Endothelial cell of umbilical vein (primary cell): ENCODE measurements around the gene SPTBN5. TPM values are rescaled to one million over a fixed set of nuclear protein-coding genes. Genes with fewer than 3 reads are reported as not detected.

Source experiments
- BruUV-seq: library from RNA; stranded (reverse); fragments of 400-500 nt; replicated peaks from 2 replicates; lab custom pipeline; 2021; lab: Mats Ljungman, UMichigan
- CTCF ChIA-PET: fragments of 300-600, 350-600 bp; sonication (Branson Sonifier 250); formaldehyde crosslinking; loops from one replicate; lab custom pipeline; 2021; ENCODE audit warnings: antibody characterized with exemption, inconsistent platforms; lab: Charles Lee
- POLR2A ChIA-PET: fragments of 300-600, 350-600 bp; sonication (Branson Sonifier 250); formaldehyde crosslinking; loops from one replicate; lab custom pipeline; 2021; ENCODE audit warnings: antibody characterized with exemption, inconsistent platforms; lab: Charles Lee
- DNase-seq: peaks from one replicate; pipeline ENCODE4 v3.0.0-alpha.2; 2011; ENCODE audit warnings: low read depth, low spot score
- FAIRE-seq: peaks from 2 replicates; lab custom pipeline; 2011; peaks lifted over from hg19 to GRCh38; lab: Jason Lieb, UNC
- H2AFZ ChIP-seq: 2 replicates; pipeline ENCODE4 v1.6.0; 2012; ENCODE audit warnings: low read depth, low read length, control low read depth, inconsistent platforms
- H3K27ac ChIP-seq: 2 replicates; pipeline ENCODE4 v1.5.1; 2011; ENCODE audit warnings: low read depth, mild to moderate bottlenecking, control low read depth, low read length, moderate library complexity; ENCODE audit not compliant: insufficient read depth
- H3K27me3 ChIP-seq, 2 experiments: 2 replicates each; pipeline versions ENCODE4 v1.6.0 to v1.6.1; 2011; ENCODE audit warnings: low read length in 2 of 2, mixed read lengths in 1 of 2; ENCODE audit not compliant: control insufficient read depth in 2 of 2, insufficient read depth in 2 of 2
- H3K36me3 ChIP-seq, 2 experiments: 2 replicates in 1 of 2; 3 replicates in 1 of 2; pipeline ENCODE4 v1.5.1; 2011; ENCODE audit warnings: low read length in 2 of 2, mild to moderate bottlenecking in 1 of 2, moderate library complexity in 1 of 2; ENCODE audit not compliant: control insufficient read depth in 2 of 2, insufficient read depth in 2 of 2; ENCODE audit errors: extremely low read depth in 1 of 2
- H3K4me1 ChIP-seq: 3 replicates; pipeline ENCODE4 v1.5.1; 2011; ENCODE audit warnings: mild to moderate bottlenecking, low read length; ENCODE audit not compliant: control insufficient read depth, insufficient read depth; ENCODE audit errors: extremely low read depth
- H3K4me2 ChIP-seq: 2 replicates; pipeline ENCODE4 v1.6.1; 2011; ENCODE audit warnings: low read length, control low read depth, mixed read lengths; ENCODE audit not compliant: insufficient read depth
- H3K4me3 ChIP-seq, 3 experiments: fragments of 200-600 bp in 1 of 3; sonication (generic), shearing (Covaris generic) in 1 of 3; replicated peaks in 1 of 3; 2 replicates each; pipeline ENCODE4 v1.5.1; 2011 to 2016; ENCODE audit warnings: control low read depth in 3 of 3, low read length in 3 of 3, mild to moderate bottlenecking in 2 of 3, inconsistent platforms in 1 of 3, low read depth in 1 of 3, moderate library complexity in 1 of 3; ENCODE audit not compliant: insufficient read depth in 1 of 3
- H3K79me2 ChIP-seq: 2 replicates; pipeline ENCODE4 v1.6.0; 2012; ENCODE audit warnings: low read length, inconsistent platforms; ENCODE audit not compliant: control insufficient read depth, insufficient read depth
- H3K9ac ChIP-seq: replicated peaks from 2 replicates; pipeline ENCODE3; 2011; ENCODE audit warnings: low read length, control low read depth; ENCODE audit not compliant: insufficient read depth; ENCODE audit errors: extremely low read depth
- H3K9me1 ChIP-seq: replicated peaks from 3 replicates; pipeline ENCODE4 v1.6.0; 2011; ENCODE audit warnings: mild to moderate bottlenecking, low read length; ENCODE audit not compliant: control insufficient read depth, insufficient read depth; ENCODE audit errors: extremely low read depth
- H3K9me3 ChIP-seq: replicated peaks from 2 replicates; pipeline ENCODE4 v1.5.1; 2012; ENCODE audit warnings: low read length, inconsistent platforms; ENCODE audit not compliant: control insufficient read depth, insufficient read depth
- H4K20me1 ChIP-seq: replicated peaks from 2 replicates; pipeline ENCODE3; 2011; ENCODE audit warnings: mild to moderate bottlenecking, low read length; ENCODE audit not compliant: control insufficient read depth, insufficient read depth; ENCODE audit errors: extremely low read depth
- CTCF ChIP-seq, 2 donors: IDR thresholded peaks; 1 replicate in 1 of 2; 2 replicates in 1 of 2; pipeline ENCODE4 v1.5.1; 2011; ENCODE audit warnings: low read length in 2 of 2, mild to moderate bottlenecking in 2 of 2, moderate library complexity in 2 of 2, control low read depth in 1 of 2, inconsistent platforms in 1 of 2, low read depth in 1 of 2; ENCODE audit not compliant: insufficient read depth in 1 of 2; ENCODE audit errors: extremely low read depth in 1 of 2
- EZH2 ChIP-seq: IDR thresholded peaks from 2 replicates; pipeline ENCODE4 v1.6.1; 2012; ENCODE audit warnings: borderline replicate concordance, low read depth, mild to moderate bottlenecking, moderate library complexity, low read length, inconsistent platforms; ENCODE audit not compliant: severe bottlenecking
- FOS ChIP-seq: IDR thresholded peaks from 2 replicates; pipeline ENCODE4 v1.6.1; 2011; ENCODE audit warnings: mild to moderate bottlenecking, low read length, moderate library complexity, borderline replicate concordance; ENCODE audit not compliant: insufficient read depth
- GATA2 ChIP-seq: IDR thresholded peaks from 2 replicates; pipeline ENCODE4 v1.7.0; 2011; ENCODE audit warnings: low read depth, mild to moderate bottlenecking, moderate library complexity, mixed read lengths, low read length; ENCODE audit not compliant: insufficient read length, insufficient read depth
- JUN ChIP-seq: IDR thresholded peaks from 2 replicates; pipeline ENCODE4 v1.6.1; 2011; ENCODE audit warnings: borderline replicate concordance, low read depth; ENCODE audit not compliant: insufficient read length, insufficient read depth
- MAX ChIP-seq: IDR thresholded peaks from 2 replicates; pipeline ENCODE4 v1.6.1; 2011; ENCODE audit not compliant: insufficient read depth, insufficient read length
- MYC ChIP-seq: IDR thresholded peaks from one replicate; pipeline ENCODE4 v1.6.1; 2011; ENCODE audit warnings: mild to moderate bottlenecking, low read depth, low read length
- POLR2A ChIP-seq: IDR thresholded peaks from 2 replicates; pipeline ENCODE4 v1.6.1; 2012; ENCODE audit warnings: low read depth, mild to moderate bottlenecking, control low read depth, low read length
- POLR2AphosphoS5 ChIP-seq: IDR thresholded peaks from 2 replicates; pipeline ENCODE4 v1.6.1; 2012; ENCODE audit warnings: low read depth, mild to moderate bottlenecking, control low read depth, low read length, moderate library complexity; ENCODE audit not compliant: insufficient read depth
- dilution Hi-C: fragments of 300-500 bp; cut with MboI; formaldehyde crosslinking; loops from one replicate; pipeline ENCODE4 v1.15.0; 2019; ENCODE audit warnings: low sequenced_read_pairs; ENCODE audit not compliant: extremely low pct_ligation_motif_present
- intact Hi-C: fragments of 100-400 bp; cut with micrococcal nuclease; formaldehyde crosslinking; loops from one replicate; pipeline ENCODE4 v1.10.0; 2022
- polyA plus RNA-seq, 4 experiments: library from polyadenylated mRNA; depleted of rRNA in 3 of 4; stranded (reverse) in 3 of 4; unstranded in 1 of 4; fragments of >200 nt; gene quantifications; 2 replicates each; pipeline versions ENCODE4 v1.2.1 to v1.2.3, GENCODE V29; 2011 to 2012; ENCODE audit warnings: missing spikeins in 1 of 4
- total RNA-seq: library from RNA; stranded (reverse); gene quantifications from 2 replicates; pipeline ENCODE4 v1.2.3, GENCODE V29; 2021

SPTBN5 gene
- total and polyA plus RNA-seq, 2 donors (not counting 3 experiments of a cell fraction or from before 2014, with no cell fraction given) = 12.0 to 19.0 TPM

DNA sequence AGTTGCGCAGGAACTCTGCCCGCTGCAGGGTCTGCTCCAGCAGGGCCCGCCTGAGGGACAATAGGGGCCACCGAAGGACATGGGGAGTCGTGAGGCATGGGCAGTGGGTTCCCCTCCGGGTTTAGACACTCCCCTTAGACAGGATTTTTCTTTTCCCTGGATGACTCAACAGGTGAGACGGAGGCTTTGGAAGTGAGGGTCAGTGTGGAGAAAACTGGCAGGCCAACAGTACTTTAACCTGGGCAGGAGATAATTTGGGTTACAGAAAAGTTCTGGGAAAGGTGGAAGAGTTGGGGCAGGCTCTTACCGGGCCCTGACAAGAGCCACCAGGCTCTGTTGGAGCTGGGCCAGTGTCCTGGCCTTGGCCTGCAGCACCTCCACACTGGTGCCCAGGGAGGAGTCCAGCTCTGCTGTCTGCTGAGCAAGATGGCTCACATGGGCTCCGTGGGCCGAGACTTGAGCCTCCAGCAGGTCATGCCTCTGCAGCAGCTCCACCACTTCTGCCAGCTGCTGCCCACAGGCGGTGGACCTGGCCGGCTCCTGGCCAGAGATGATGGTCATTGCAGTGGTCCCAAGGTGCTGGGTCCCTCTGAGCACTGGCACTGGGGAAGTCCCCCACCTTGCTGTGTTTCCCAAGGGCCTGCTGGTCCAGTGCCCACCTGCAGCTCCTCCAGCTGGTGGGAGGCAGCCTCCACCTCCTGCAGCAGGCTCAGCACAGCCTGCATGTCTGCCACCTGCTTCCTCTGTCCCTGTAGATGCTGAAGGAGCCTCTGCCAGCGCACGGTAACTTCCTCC is 11.0 kb downstream of the SPTBN5 start:
- H3K36me3 ChIP-seq = peaks cover 5 to 37% of the 10 kb centered on the region in 2 experiments
- H4K20me1 ChIP-seq = no peaks in the 10 kb centered on the region
- no peak for DNase-seq
- H3K9me3 ChIP-seq = no peaks in the 10 kb centered on the region
- intact Hi-C loops = no loop called here
- FAIRE-seq = no peak
- no peak overlapping the region for H3K9ac ChIP-seq
- H3K4me1 ChIP-seq = no peaks in the 10 kb centered on the region
- no peak overlapping the region for H3K4me2 ChIP-seq
- H2AFZ ChIP-seq = no peak overlapping the region
- no peak overlapping the region for H3K27ac ChIP-seq
- no peak overlapping the region for H3K4me3 ChIP-seq
- no peaks in the 10 kb centered on the region for H3K9me1 ChIP-seq
- no peaks in the 10 kb centered on the region for H3K27me3 ChIP-seq
- no peak for TF ChIP-seq FOS
- no peak for TF ChIP-seq POLR2A
- TF ChIP-seq POLR2AphosphoS5 = no peak
- no peak for TF ChIP-seq GATA2
- TF ChIP-seq MYC = no peak
- ChIA-PET POLR2A (no interaction called here), CTCF (no interaction called here)
- BruUV-seq = no TSS peak
- dilution Hi-C loops = no loop called here
- H3K79me2 ChIP-seq = no peaks in the 10 kb centered on the region

DNA sequence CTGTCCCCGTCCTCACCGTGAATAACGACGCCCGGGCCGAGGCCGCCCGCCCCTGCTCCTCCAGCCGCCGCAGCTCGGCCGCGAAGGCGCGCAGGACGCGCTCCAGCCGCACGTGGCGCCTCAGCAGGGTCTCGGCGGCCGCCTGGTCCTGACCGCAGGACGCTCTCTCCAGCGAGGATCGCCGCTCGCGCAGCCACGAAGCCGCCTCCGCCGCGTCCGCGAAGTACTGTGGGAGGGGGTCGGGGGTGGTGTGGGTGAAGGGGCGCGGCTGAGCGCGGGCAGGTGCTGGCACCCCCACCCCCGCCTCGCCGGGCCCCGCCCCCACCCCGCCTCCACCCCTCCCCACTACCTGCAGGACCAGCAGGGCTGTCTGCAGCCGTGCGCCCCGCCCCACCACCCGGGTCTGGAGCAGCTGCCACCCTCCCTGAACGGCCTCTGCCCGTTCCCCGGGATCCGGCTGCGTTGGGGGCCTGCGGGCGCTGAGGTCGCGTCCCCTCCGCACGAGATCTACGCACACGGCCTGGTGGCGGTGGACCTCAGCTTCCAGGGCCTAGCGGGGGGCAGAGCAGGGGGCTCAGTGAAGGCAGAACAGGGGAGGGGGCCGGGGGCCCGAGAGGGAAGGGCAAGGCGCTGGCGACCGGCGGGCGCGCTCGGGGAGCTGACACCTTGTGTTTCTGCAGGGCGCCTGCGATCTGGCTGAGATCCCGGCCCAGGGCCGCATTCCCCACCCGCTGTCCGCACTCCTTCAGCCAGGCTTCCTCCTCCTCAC is 11.7 kb downstream of the SPTBN5 start:
- dilution Hi-C loops = no loop called here
- no peak overlapping the region for H2AFZ ChIP-seq
- POLR2A ChIA-PET = no interaction called here

More for the DNA sequence above, 11.7 kb downstream of the SPTBN5 start:
- Histone ChIP-seq H3K79me2 (no peaks in the 10 kb centered on the region), H3K9me1 (no peaks in the 10 kb centered on the region), H3K4me2 (no peak overlapping the region), H3K9me3 (no peaks in the 10 kb centered on the region), H3K27ac (no peak overlapping the region), H3K27me3 (no peaks in the 10 kb centered on the region), H3K9ac (no peak overlapping the region), H3K4me1 (no peaks in the 10 kb centered on the region), H3K4me3 (no peak overlapping the region), H4K20me1 (no peaks in the 10 kb centered on the region), H3K36me3 (peaks cover 5 to 36% of the 10 kb centered on the region in 2 experiments)
- no peak for FAIRE-seq
- CTCF ChIA-PET = interaction anchor here (1.3 kb wide), 1 partner anchor 19 kb away, joined by 3 read pairs; no protein-coding TSS in a partner anchor
- DNase-seq = no peak
- TF ChIP-seq MYC (no peak), MAX (no peak), POLR2A (no peak), CTCF (IDR thresholded peaks at IDR 0.05; ENCODE audit: extremely low read depth in 1 of 2, insufficient read depth in 1 of 2, low read depth in 1 of 2, low read length in 2 of 2) (no peak), POLR2AphosphoS5 (no peak), FOS (no peak), GATA2 (no peak), EZH2 (no peak), JUN (no peak)
- intact Hi-C loops = no loop called here
- BruUV-seq = no TSS peak
